GM12892 (cell line): ENCODE results near the gene MUTYH.

Experiments used
- POLR2A ChIP-seq: IDR thresholded peaks from 2 replicates; pipeline ENCODE4 v1.6.1; 2011; ENCODE audit warnings: low read depth, low read length, control low read depth
- POLR2AphosphoS5 ChIP-seq: IDR thresholded peaks from 2 replicates; pipeline ENCODE4 v1.6.1; 2011; ENCODE audit warnings: low read depth, low read length, control low read depth

DNA sequence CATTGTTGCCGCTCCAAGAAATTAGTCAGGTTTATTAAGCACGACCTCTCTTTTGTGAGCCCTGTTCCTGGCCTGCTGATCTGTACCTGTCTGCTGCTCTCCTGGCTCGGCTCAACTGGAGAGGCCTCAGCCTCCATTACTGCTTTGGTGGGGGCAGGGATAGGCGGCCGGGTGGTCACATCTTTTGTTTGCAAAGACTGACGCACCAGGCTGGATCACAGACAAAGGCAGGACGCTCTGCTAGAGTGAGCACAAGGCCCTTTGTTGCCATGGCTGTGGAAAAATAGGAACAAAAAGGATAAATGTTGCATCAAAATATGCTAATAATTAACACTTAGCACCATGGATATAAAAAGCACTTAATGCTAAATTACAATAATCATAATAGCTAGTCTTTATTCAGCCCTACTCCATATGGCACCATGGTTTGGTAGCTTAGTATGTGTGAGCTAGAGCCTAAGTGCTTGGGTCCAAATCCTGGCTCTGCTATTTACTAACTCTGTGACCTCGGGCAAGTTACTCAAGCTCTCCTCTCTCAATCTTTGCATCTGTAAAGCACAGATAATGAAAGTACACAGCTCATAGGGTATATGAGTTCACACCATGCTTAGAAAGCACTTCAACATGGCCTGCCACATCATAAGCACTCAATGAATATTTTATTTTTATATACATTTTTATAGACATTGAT lies 42.4 kb downstream of the MUTYH start:
- TF ChIP-seq POLR2AphosphoS5 (no peak), POLR2A (no peak)
